Activated CD4-positive, alpha-beta T cell treated with anti-CD3 and anti-CD28 coated beads, Interleukin-2, amount 10 ng/mL, durations not matched to agents 24 days and 14 days (primary cell): Measurements from ENCODE around the gene CBLB. TPM values are rescaled to one million over a fixed set of nuclear protein-coding genes. Genes with fewer than 3 reads are reported as not detected.

Experiments used
- DNase-seq: peaks from one replicate; pipeline ENCODE4 v3.0.0; 2022
- H3K27ac Mint-ChIP-seq: one replicate; pipeline ENCODE4 v1.8.0; 2022; ENCODE audit warnings: mild to moderate bottlenecking, mixed read lengths
- H3K27me3 Mint-ChIP-seq: one replicate; pipeline ENCODE4 v1.8.0; 2022; ENCODE audit warnings: mixed read lengths
- H3K36me3 Mint-ChIP-seq: one replicate; pipeline ENCODE4 v1.8.0; 2022; ENCODE audit warnings: low read depth, mild to moderate bottlenecking, mixed read lengths
- H3K4me1 Mint-ChIP-seq: one replicate; pipeline ENCODE4 v1.8.0; 2021; ENCODE audit warnings: mixed read lengths
- H3K4me3 Mint-ChIP-seq: one replicate; pipeline ENCODE4 v1.8.0; 2022; ENCODE audit warnings: mild to moderate bottlenecking, moderate library complexity, mixed read lengths
- H3K9me3 Mint-ChIP-seq: one replicate; pipeline ENCODE4 v1.8.0; 2021; ENCODE audit warnings: mixed read lengths
- intact Hi-C: fragments of 100-400 bp; cut with micrococcal nuclease; formaldehyde crosslinking; loops from one replicate; pipeline ENCODE4 v1.15.1; 2023
- total RNA-seq: library from RNA; stranded (reverse); gene quantifications from 2 replicates; pipeline ENCODE4 v1.2.3, GENCODE V29; 2022

Gene CBLB
- total RNA-seq, 1 donor from 2014 or later = 183 TPM

GRCh38 chr3:105850593-105850992 lies 18.2 kb downstream of the CBLB start:
- Mint-ChIP-seq H3K9me3 (peaks cover 14% of the 10 kb centered on the region), H3K4me1 (peaks cover 57% of the 10 kb centered on the region), H3K27ac (no peak overlapping the region), H3K4me3 (no peak overlapping the region), H3K27me3 (no peaks in the 10 kb centered on the region), H3K36me3 (peaks cover 74% of the 10 kb centered on the region)
- DNase-seq = no peak
- intact Hi-C loops = no loop called here

GRCh38 chr3:105848821-105849220 lies 20.0 kb downstream of the CBLB start:
- H3K27me3 Mint-ChIP-seq = no peaks in the 10 kb centered on the region
- H3K36me3 Mint-ChIP-seq = peaks cover 70% of the 10 kb centered on the region
- peak overlapping the region; percentile 52 for H3K4me3 Mint-ChIP-seq
- H3K4me1 Mint-ChIP-seq = peaks cover 55% of the 10 kb centered on the region
- H3K27ac Mint-ChIP-seq = peak overlapping the region; percentile 82
- H3K9me3 Mint-ChIP-seq = peaks cover 10% of the 10 kb centered on the region
- intact Hi-C loops = no loop called here
- DNase-seq = no peak

- Mint-ChIP-seq H3K4me3 (peak overlapping the region; percentile 54), H3K27me3 (no peaks in the 10 kb centered on the region), H3K9me3 (peaks cover 6% of the 10 kb centered on the region), H3K4me1 (peaks cover 51% of the 10 kb centered on the region), H3K36me3 (peaks cover 63% of the 10 kb centered on the region), H3K27ac (peak overlapping the region; percentile 71)
- DNase-seq = no peak
- intact Hi-C loops = loop anchor here (1.0 to 2.0 kb wide), 2 partner anchors 18 to 21 kb away; no protein-coding TSS in a partner anchor
These were observed 20.9 kb downstream of the CBLB start for GRCh38 chr3:105847865-105848264.

DNA sequence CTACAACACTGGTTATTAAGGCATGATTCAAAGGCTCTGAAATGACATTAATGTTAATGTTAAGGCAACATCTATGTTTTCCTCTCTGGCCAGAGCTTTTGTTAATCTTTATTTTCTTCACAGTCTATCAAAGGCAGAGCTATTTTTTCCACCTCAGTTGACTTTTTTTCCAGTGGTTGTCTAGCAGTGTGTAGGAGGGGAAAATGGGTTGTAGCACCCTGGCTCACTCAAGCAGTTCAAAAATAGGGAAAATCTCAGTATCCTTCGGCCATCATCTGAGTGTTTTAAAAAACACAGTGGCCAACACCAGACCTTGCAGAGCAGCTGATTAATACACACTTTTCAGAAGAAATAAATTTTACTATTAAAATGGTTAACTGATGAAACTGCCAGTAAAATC lies 21.4 kb downstream of the CBLB start:
- intact Hi-C loops = loop anchor here (1.0 to 2.0 kb wide), 2 partner anchors 19 to 21 kb away; no protein-coding TSS in a partner anchor
- peaks cover 53% of the 10 kb centered on the region for H3K4me1 Mint-ChIP-seq
- H3K4me3 Mint-ChIP-seq = peak overlapping the region; percentile 76
- H3K27ac Mint-ChIP-seq = peak overlapping the region; percentile 96
- no peaks in the 10 kb centered on the region for H3K27me3 Mint-ChIP-seq
- H3K9me3 Mint-ChIP-seq = peaks cover 6% of the 10 kb centered on the region
- H3K36me3 Mint-ChIP-seq = peaks cover 62% of the 10 kb centered on the region
- no peak for DNase-seq

DNA sequence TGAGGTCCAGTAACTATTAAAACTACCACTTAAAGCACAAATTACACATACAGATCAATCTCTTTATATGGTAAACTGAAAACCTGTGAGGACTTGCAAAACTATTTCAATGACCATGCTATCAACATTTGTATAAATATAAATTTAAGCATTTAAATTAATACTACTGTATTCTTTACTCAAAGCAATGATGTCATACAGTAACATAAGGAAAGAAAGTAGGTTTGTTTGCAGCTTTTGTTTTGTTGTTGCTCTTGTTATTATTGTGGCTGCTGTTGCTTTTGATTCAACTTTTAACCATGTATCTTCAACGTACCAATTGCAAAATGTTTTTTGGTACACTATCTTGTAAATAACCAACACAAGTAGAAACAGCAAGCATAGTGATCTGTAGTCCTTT lies 22.0 kb downstream of the CBLB start:
- intact Hi-C loops = loop anchor here (1.0 to 2.0 kb wide), 2 partner anchors 19 to 20 kb away; no protein-coding TSS in a partner anchor
- DNase-seq = no peak
- H3K4me1 Mint-ChIP-seq = peaks cover 53% of the 10 kb centered on the region
- H3K27ac Mint-ChIP-seq = peak overlapping the region; percentile 96
- H3K4me3 Mint-ChIP-seq = peak overlapping the region; percentile 76
- H3K9me3 Mint-ChIP-seq = peaks cover 6% of the 10 kb centered on the region
- H3K27me3 Mint-ChIP-seq = no peaks in the 10 kb centered on the region
- H3K36me3 Mint-ChIP-seq = peaks cover 65% of the 10 kb centered on the region

DNA sequence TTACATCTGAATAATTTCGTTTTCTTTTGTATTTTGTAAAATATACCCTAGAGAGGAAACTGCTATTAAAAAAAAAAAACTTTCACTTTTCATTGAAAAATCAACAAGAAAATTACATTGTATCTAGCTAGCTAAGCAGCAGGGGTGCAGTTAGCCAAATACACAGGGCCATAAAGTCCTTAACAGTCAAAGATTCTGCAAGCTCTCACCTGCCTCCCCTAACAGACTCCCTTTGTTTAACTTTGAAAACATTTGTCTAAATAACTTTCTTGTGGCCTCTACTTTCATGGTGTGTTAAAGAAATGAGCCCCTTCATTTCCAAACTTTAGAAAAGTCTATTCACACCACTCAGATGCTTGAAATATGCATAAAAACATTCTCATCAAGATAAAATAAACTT lies 23.3 kb downstream of the CBLB start:
- intact Hi-C loops = loop anchor here (1.0 kb wide), 1 partner anchor 8 kb away; no protein-coding TSS in a partner anchor
- peaks cover 58% of the 10 kb centered on the region for H3K36me3 Mint-ChIP-seq
- H3K4me1 Mint-ChIP-seq = peaks cover 47% of the 10 kb centered on the region
- H3K27me3 Mint-ChIP-seq = no peaks in the 10 kb centered on the region
- H3K4me3 Mint-ChIP-seq = no peak overlapping the region
- DNase-seq = no peak
- no peak overlapping the region for H3K27ac Mint-ChIP-seq
- no peaks in the 10 kb centered on the region for H3K9me3 Mint-ChIP-seq

DNA sequence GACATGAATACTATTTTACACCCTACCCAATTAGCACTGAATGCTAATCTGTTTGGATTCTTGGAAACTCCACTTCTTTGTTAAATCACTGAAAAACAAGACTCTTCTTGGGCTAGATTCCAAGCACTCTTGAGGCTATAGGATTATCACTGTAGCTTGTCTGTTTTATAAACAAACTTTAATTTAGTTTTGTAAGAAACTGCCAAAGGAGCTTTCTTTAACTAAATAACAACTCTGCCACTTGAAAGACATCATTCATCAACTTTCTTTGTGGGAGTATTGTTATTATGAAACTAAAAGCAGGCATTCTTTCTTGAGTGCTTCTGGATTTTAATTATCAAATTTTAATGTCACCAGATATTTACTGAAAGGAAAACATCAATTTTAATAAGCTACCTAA lies 24.1 kb downstream of the CBLB start:
- Mint-ChIP-seq H3K9me3 (no peaks in the 10 kb centered on the region), H3K27me3 (no peaks in the 10 kb centered on the region), H3K27ac (peak overlapping the region; percentile 3), H3K36me3 (peaks cover 58% of the 10 kb centered on the region), H3K4me3 (no peak overlapping the region), H3K4me1 (peaks cover 49% of the 10 kb centered on the region)
- DNase-seq = no peak
- intact Hi-C loops = loop anchor here (1.0 kb wide), 1 partner anchor 7 kb away; no protein-coding TSS in a partner anchor

- peaks cover 44% of the 10 kb centered on the region for H3K4me1 Mint-ChIP-seq
- no peak overlapping the region for H3K4me3 Mint-ChIP-seq
- intact Hi-C loops = no loop called here
- peaks cover 56% of the 10 kb centered on the region for H3K36me3 Mint-ChIP-seq
- no peak for DNase-seq
- no peak overlapping the region for H3K27ac Mint-ChIP-seq
- no peaks in the 10 kb centered on the region for H3K9me3 Mint-ChIP-seq
- no peaks in the 10 kb centered on the region for H3K27me3 Mint-ChIP-seq
These were observed 24.8 kb downstream of the CBLB start for GRCh38 chr3:105843994-105844393.

- intact Hi-C loops = no loop called here
- no peaks in the 10 kb centered on the region for H3K9me3 Mint-ChIP-seq
- no peak overlapping the region for H3K27ac Mint-ChIP-seq
- no peaks in the 10 kb centered on the region for H3K27me3 Mint-ChIP-seq
- DNase-seq = no peak
- peaks cover 57% of the 10 kb centered on the region for H3K36me3 Mint-ChIP-seq
- H3K4me3 Mint-ChIP-seq = no peak overlapping the region
- peaks cover 42% of the 10 kb centered on the region for H3K4me1 Mint-ChIP-seq
These were observed 25.9 kb downstream of the CBLB start for GRCh38 chr3:105842943-105843342.

DNA sequence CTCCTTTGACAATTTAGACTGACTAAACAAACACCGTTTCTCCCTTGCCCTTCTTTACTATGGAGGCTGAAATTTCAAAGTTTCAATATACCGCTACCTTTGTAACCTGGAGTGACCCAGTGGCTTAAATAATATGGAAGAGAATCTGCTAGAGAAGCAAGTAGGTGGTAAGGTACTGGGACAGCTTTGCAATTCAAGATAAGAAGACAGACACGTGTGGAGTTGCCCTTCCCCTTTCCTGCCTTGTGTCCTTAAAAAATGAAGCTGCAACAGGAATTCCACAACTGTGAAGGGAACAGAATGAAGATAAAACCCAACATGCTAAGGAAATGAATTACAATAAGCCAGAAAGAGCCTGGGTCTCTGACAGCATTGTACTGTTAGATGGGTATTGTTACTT lies 26.4 kb downstream of the CBLB start:
- Mint-ChIP-seq H3K27ac (peak overlapping the region; percentile 43), H3K4me1 (peaks cover 40% of the 10 kb centered on the region), H3K36me3 (peaks cover 57% of the 10 kb centered on the region), H3K27me3 (no peaks in the 10 kb centered on the region), H3K4me3 (no peak overlapping the region), H3K9me3 (no peaks in the 10 kb centered on the region)
- no peak for DNase-seq
- intact Hi-C loops = no loop called here

- intact Hi-C loops = loop anchor here (1.0 to 10.0 kb wide), 3 partner anchors 7 to 777 kb away; no protein-coding TSS in a partner anchor
- H3K27ac Mint-ChIP-seq = peak overlapping the region; percentile 70
- no peak for DNase-seq
- H3K9me3 Mint-ChIP-seq = no peaks in the 10 kb centered on the region
- H3K27me3 Mint-ChIP-seq = no peaks in the 10 kb centered on the region
- peaks cover 54% of the 10 kb centered on the region for H3K4me1 Mint-ChIP-seq
- peaks cover 69% of the 10 kb centered on the region for H3K36me3 Mint-ChIP-seq
- H3K4me3 Mint-ChIP-seq = no peak overlapping the region
These were observed 30.9 kb downstream of the CBLB start for GRCh38 chr3:105837947-105838346.

GRCh38 chr3:105837143-105837740 lies 31.6 kb downstream of the CBLB start:
- Mint-ChIP-seq H3K4me3 (peak overlapping the region; percentile 59), H3K27ac (peak overlapping the region; percentile 90), H3K9me3 (no peaks in the 10 kb centered on the region), H3K36me3 (peaks cover 70% of the 10 kb centered on the region), H3K27me3 (no peaks in the 10 kb centered on the region), H3K4me1 (peaks cover 57% of the 10 kb centered on the region)
- no peak for DNase-seq
- intact Hi-C loops = loop anchor here (1.0 to 10.0 kb wide), 3 partner anchors 8 to 778 kb away; no protein-coding TSS in a partner anchor

- Mint-ChIP-seq H3K27ac (peak overlapping the region; percentile 90), H3K4me3 (peak overlapping the region; percentile 59), H3K36me3 (peaks cover 68% of the 10 kb centered on the region), H3K27me3 (no peaks in the 10 kb centered on the region), H3K4me1 (peaks cover 60% of the 10 kb centered on the region), H3K9me3 (no peaks in the 10 kb centered on the region)
- DNase-seq = peak; percentile 68
- intact Hi-C loops = loop anchor here (1.0 to 10.0 kb wide), 3 partner anchors 9 to 778 kb away; no protein-coding TSS in a partner anchor
These were observed 32.3 kb downstream of the CBLB start for GRCh38 chr3:105836533-105836932.

GRCh38 chr3:105835606-105836005 lies 33.2 kb downstream of the CBLB start:
- peak overlapping the region; percentile 67 for H3K27ac Mint-ChIP-seq
- H3K36me3 Mint-ChIP-seq = peaks cover 76% of the 10 kb centered on the region
- peaks cover 6% of the 10 kb centered on the region for H3K9me3 Mint-ChIP-seq
- DNase-seq = no peak
- intact Hi-C loops = loop anchor here (1.0 to 10.0 kb wide), 3 partner anchors 8 to 779 kb away; no protein-coding TSS in a partner anchor
- peak overlapping the region; percentile 32 for H3K4me3 Mint-ChIP-seq
- no peaks in the 10 kb centered on the region for H3K27me3 Mint-ChIP-seq
- peaks cover 68% of the 10 kb centered on the region for H3K4me1 Mint-ChIP-seq
